Activated naive CD4-positive, alpha-beta T cell treated with anti-CD3 and anti-CD28 coated beads, Interleukin-2, amount 10 ng/mL, durations not matched to agents 7 days and 5 days (primary cell): ENCODE results near the gene PLD1.

ENCODE experiments used
- CTCF ChIA-PET: fragments of 350-600 bp; sonication (Branson Sonifier 250); formaldehyde crosslinking; loops from one replicate; lab custom pipeline; 2021; ENCODE audit warnings: antibody characterized with exemption; lab: Charles Lee
- DNase-seq: peaks from one replicate; pipeline ENCODE4 v3.0.0-alpha.2; 2020
- H3K27ac Mint-ChIP-seq: one replicate; pipeline ENCODE4 v1.8.0; 2021; ENCODE audit warnings: mild to moderate bottlenecking, moderate library complexity, mixed read lengths
- H3K27me3 Mint-ChIP-seq: one replicate; pipeline ENCODE4 v1.8.0; 2021; ENCODE audit warnings: mild to moderate bottlenecking, mixed read lengths
- H3K36me3 Mint-ChIP-seq: one replicate; pipeline ENCODE4 v1.8.0; 2021; ENCODE audit warnings: mixed read lengths
- H3K4me1 Mint-ChIP-seq: one replicate; pipeline ENCODE4 v1.8.0; 2021; ENCODE audit warnings: mixed read lengths
- H3K4me3 Mint-ChIP-seq: one replicate; pipeline ENCODE4 v1.8.0; 2021; ENCODE audit warnings: mild to moderate bottlenecking, moderate library complexity, mixed read lengths
- H3K9me3 Mint-ChIP-seq: one replicate; pipeline ENCODE4 v1.8.0; 2021; ENCODE audit warnings: mixed read lengths

PLD1 gene

DNA sequence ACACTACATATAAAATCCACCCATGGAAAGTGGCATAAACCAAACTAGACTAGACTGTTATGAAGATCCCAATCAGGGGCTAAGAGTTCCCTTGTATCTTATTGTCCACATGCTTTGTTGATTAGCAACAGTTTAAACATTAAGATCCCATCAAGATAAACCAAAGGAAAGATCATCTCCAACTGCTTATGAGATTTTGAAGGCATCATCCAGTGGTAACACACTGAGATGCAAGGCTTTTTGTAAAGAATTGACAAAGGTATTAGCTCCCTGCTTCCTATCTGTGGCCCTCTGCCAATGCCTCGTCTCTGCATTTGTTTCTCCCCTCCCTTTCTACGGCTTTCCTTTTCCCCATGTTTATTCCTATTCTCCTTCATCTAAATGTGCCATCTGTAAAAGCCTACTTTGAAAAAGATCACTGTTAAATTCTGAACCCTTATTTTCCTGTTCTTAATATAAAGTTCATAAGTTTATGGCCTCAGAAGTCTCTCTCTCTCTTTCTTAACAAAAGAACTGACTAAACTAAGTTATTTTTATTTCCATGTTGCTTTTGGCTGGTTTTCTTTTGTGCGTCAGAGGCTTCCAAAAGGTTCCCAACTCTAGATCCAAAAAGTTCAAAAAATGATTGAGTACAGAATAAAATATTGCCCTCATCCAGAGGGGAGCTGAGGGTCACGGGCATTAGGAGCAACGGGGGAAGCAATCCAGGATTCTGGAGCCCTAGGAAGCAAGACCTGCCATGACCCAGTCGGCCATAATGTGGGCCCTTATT, 5.5 kb downstream of the PLD1 start:
- H3K4me3 Mint-ChIP-seq, result no peak overlapping the region
- H3K27me3 Mint-ChIP-seq, result peaks cover 35% of the 10 kb centered on the region
- no peak for DNase-seq
- no peaks in the 10 kb centered on the region for H3K36me3 Mint-ChIP-seq
- no peaks in the 10 kb centered on the region for H3K9me3 Mint-ChIP-seq
- H3K27ac Mint-ChIP-seq, result no peak overlapping the region
- H3K4me1 Mint-ChIP-seq, result peaks cover 8% of the 10 kb centered on the region
- CTCF ChIA-PET, result interaction anchor here (0.6 kb wide), 1 partner anchor 15 kb away, joined by 3 read pairs; no protein-coding TSS in a partner anchor

DNA sequence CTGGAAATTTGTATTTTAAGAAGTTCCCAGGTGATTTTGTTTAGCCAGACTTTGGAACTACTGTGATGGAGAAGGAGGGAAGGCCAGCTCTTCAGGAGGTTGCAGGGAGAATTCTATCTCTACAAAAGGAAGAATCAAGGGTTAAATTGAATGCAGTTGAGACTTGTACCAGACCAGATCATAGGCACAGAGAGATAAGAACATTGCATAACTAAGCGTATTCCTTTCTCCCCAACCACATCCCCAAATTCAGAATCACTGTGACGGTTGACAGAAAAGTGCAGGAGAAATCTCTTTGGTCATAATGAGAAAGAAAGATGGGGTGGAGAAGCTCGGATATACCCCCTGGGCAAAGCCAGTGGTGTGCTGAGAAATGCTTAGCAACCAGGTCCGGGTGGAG, 7.2 kb downstream of the PLD1 start:
- peaks cover 22% of the 10 kb centered on the region for H3K27me3 Mint-ChIP-seq
- no peak overlapping the region for H3K4me3 Mint-ChIP-seq
- no peaks in the 10 kb centered on the region for H3K4me1 Mint-ChIP-seq
- H3K36me3 Mint-ChIP-seq, result no peaks in the 10 kb centered on the region
- H3K27ac Mint-ChIP-seq, result no peak overlapping the region
- no peak for DNase-seq
- no peaks in the 10 kb centered on the region for H3K9me3 Mint-ChIP-seq
- CTCF ChIA-PET, result no interaction called here

DNA sequence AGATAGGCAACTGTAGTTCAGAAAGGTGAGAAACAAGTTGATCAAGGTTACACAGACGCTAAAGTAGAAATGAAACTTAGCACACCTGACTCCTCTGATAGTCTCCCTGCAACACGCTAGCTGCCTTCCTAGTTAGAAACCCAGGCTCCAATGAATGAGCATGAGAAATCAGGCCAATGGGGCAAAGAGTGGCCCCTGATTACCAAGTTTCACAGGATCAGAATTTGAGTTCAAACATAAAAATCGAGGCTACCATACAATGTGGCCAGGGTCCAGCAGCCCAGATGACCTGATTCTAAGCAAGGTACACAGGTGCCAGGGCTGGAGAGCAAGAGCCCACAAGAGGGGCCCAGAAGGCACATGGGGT, 7.7 kb downstream of the PLD1 start:
- no peak for DNase-seq
- H3K27ac Mint-ChIP-seq, result no peak overlapping the region
- H3K36me3 Mint-ChIP-seq, result no peaks in the 10 kb centered on the region
- no peaks in the 10 kb centered on the region for H3K4me1 Mint-ChIP-seq
- H3K4me3 Mint-ChIP-seq, result no peak overlapping the region
- CTCF ChIA-PET, result no interaction called here
- peaks cover 22% of the 10 kb centered on the region for H3K27me3 Mint-ChIP-seq
- H3K9me3 Mint-ChIP-seq, result no peaks in the 10 kb centered on the region

GRCh38 chr3:171801738-171802589, 8.3 kb downstream of the PLD1 start:
- H3K9me3 Mint-ChIP-seq, result no peaks in the 10 kb centered on the region
- no peak overlapping the region for H3K4me3 Mint-ChIP-seq
- DNase-seq, result no peak
- no peaks in the 10 kb centered on the region for H3K36me3 Mint-ChIP-seq
- CTCF ChIA-PET, result no interaction called here
- no peak overlapping the region for H3K27ac Mint-ChIP-seq
- H3K27me3 Mint-ChIP-seq, result peaks cover 22% of the 10 kb centered on the region
- H3K4me1 Mint-ChIP-seq, result no peaks in the 10 kb centered on the region

DNA sequence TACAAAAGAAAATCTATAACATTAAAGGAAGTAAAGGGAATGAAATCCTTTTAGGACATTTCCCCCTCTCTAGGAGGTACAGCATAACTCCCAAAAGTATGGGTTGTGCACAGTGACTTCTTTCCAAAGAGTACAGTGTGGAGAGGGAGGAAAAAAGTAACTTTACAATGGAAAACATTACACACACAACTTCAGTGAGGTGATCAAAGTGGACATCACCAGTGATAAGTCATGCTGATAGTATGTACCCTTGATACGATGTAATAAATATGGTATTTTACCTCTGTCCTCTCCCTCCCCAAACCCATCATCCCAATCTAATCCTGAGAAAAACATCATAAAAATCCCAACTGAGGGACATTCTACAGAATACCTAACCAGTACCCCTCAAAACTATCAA, 10.8 kb downstream of the PLD1 start:
- H3K27ac Mint-ChIP-seq, result no peak overlapping the region
- no peak overlapping the region for H3K4me3 Mint-ChIP-seq
- no peaks in the 10 kb centered on the region for H3K36me3 Mint-ChIP-seq
- H3K9me3 Mint-ChIP-seq, result no peaks in the 10 kb centered on the region
- peaks cover 16% of the 10 kb centered on the region for H3K27me3 Mint-ChIP-seq
- no peaks in the 10 kb centered on the region for H3K4me1 Mint-ChIP-seq
- DNase-seq, result no peak
- CTCF ChIA-PET, result no interaction called here

DNA sequence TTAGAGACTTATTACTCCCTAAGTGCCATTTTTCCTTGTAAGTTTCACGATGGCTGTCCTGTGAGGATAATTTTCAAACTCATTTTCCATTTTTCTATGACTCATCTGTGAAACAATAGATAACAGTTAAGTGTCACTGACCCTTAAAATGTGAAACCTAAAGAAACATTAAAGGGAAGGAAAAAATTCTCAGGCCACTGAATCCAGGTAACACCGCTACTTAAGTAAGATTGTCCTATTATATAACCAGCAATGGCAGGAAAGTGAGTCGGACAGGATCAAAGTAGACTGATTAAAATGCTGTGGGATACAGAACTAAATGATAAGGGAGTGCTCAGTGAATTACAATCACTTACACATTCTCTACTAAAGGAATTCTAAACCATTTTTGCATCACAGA, 12.4 kb downstream of the PLD1 start:
- no peaks in the 10 kb centered on the region for H3K4me1 Mint-ChIP-seq
- DNase-seq, result no peak
- H3K9me3 Mint-ChIP-seq, result no peaks in the 10 kb centered on the region
- CTCF ChIA-PET, result interaction anchor here (0.7 kb wide), 1 partner anchor 60 kb away, joined by 3 read pairs; no protein-coding TSS in a partner anchor
- no peak overlapping the region for H3K4me3 Mint-ChIP-seq
- no peaks in the 10 kb centered on the region for H3K36me3 Mint-ChIP-seq
- no peak overlapping the region for H3K27ac Mint-ChIP-seq
- H3K27me3 Mint-ChIP-seq, result peaks cover 9% of the 10 kb centered on the region

DNA sequence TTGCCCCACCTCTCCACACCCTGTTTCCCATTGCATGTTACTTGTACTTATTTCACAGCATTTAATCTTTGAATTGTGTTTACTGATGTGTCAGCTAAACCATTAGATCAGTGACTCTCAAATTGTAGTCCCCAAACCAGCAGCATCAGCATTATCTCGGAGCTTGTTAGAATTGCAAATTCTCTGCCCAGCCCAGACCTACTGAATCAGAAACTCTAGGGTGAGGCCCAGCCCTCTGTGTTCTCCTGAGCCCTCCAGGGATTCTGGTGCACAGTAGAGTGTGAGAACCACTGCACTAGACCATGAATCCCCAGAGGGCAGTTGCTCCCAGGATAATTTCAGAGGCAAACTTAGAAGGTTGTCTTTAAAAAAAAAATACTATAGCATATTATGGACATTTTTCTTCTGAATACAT, 13.0 kb downstream of the PLD1 start:
- no peak for DNase-seq

DNA sequence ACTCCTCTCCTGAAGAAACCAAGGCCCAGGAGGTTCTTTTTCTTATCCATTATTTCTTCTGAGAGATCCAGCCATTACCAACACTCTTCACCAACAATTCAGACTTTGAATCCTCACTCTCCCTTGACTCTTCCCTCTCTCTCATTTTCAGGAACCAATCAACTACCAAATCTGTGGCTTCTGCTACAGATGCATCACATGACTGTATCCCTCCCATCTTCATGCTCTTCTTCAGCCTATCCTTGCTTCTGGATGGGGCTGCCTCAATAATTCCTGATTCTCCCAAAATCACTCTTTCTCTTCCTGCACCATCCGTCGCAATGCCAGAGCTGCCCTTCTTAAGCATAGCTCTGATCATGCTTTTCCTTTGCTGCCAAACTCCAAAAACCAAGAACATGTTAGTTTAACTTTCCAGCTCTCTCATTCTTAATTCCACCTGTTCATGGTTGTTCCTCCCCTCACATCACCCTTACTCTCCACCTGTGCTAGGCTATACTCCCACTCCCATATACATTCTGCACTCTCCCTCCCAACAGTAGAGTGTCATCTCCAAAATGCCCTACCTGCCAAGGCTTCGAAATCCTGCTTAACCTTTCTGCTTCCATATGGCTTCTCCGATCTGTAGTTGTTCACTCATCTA, 13.5 kb downstream of the PLD1 start:
- Mint-ChIP-seq H3K4me3 (no peak overlapping the region), H3K27me3 (no peaks in the 10 kb centered on the region), H3K36me3 (no peaks in the 10 kb centered on the region), H3K9me3 (no peaks in the 10 kb centered on the region), H3K27ac (no peak overlapping the region), H3K4me1 (no peaks in the 10 kb centered on the region)
- no peak for DNase-seq
- CTCF ChIA-PET, result no interaction called here

More for the DNA sequence above, 13.0 kb downstream of the PLD1 start:
- H3K36me3 Mint-ChIP-seq, result no peaks in the 10 kb centered on the region
- H3K9me3 Mint-ChIP-seq, result no peaks in the 10 kb centered on the region
- no peaks in the 10 kb centered on the region for H3K4me1 Mint-ChIP-seq
- no peak overlapping the region for H3K4me3 Mint-ChIP-seq
- CTCF ChIA-PET, result interaction anchor here (0.7 kb wide), 1 partner anchor 60 kb away, joined by 3 read pairs; no protein-coding TSS in a partner anchor
- peaks cover 3% of the 10 kb centered on the region for H3K27me3 Mint-ChIP-seq
- no peak overlapping the region for H3K27ac Mint-ChIP-seq

DNA sequence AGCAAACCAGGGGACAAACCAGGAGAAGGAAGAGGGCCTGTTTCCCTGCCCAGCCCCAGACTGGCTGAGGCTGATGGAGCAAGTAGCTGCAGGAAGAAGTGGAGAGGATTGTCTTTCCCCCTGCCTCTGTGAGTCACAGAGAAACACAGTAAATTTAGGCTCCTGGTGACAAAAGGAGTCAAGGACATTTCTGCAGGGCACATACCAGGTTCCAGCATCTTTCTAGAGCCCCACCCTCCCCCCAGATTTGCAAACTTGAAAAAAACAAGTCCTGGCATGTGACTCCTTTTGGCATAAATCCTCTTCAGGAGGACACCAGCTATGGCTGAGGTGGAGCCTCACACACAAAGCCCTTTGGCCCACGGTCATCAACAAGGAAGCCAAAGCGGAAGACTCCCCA, 17.8 kb downstream of the PLD1 start:
- Mint-ChIP-seq H3K36me3 (no peaks in the 10 kb centered on the region), H3K4me1 (no peaks in the 10 kb centered on the region), H3K27me3 (no peaks in the 10 kb centered on the region), H3K9me3 (no peaks in the 10 kb centered on the region), H3K27ac (no peak overlapping the region), H3K4me3 (no peak overlapping the region)
- CTCF ChIA-PET, result no interaction called here
- DNase-seq, result no peak

DNA sequence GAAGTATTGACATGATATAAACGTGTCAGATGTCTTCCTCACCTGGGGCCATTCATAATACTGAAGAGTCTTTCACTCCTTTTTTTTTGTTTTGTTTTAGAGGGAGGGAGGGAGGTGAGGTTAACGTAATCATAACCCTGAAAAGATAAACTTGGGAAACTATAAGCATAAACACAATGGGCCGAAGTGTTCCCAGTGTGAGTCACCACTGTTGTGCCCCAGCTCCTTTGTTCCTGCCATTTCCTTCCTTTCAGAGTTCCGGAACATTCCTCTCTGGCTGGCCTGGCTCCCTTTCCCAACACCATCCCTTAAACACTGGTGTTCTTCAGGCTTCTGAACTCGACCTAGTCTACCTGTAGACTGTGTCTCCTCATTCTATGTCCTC, 18.6 kb downstream of the PLD1 start:
- CTCF ChIA-PET, result no interaction called here
- Mint-ChIP-seq H3K4me3 (no peak overlapping the region), H3K27ac (no peak overlapping the region), H3K4me1 (no peaks in the 10 kb centered on the region), H3K9me3 (no peaks in the 10 kb centered on the region), H3K36me3 (no peaks in the 10 kb centered on the region), H3K27me3 (no peaks in the 10 kb centered on the region)
- no peak for DNase-seq

GRCh38 chr3:171790898-171791691, 19.2 kb downstream of the PLD1 start:
- Mint-ChIP-seq H3K27ac (no peak overlapping the region), H3K36me3 (no peaks in the 10 kb centered on the region), H3K27me3 (no peaks in the 10 kb centered on the region), H3K9me3 (no peaks in the 10 kb centered on the region), H3K4me3 (no peak overlapping the region), H3K4me1 (no peaks in the 10 kb centered on the region)
- CTCF ChIA-PET, result interaction anchor here (1.3 kb wide), 1 partner anchor 18 kb away, joined by 4 read pairs; no protein-coding TSS in a partner anchor
- DNase-seq, result no peak

- no peaks in the 10 kb centered on the region for H3K4me1 Mint-ChIP-seq
- no peaks in the 10 kb centered on the region for H3K9me3 Mint-ChIP-seq
- CTCF ChIA-PET, result interaction anchor here (0.7 to 1.3 kb wide), 2 partner anchors 14 to 18 kb away, joined by 3 to 4 read pairs; no protein-coding TSS in a partner anchor
- H3K36me3 Mint-ChIP-seq, result no peaks in the 10 kb centered on the region
- no peak overlapping the region for H3K27ac Mint-ChIP-seq
- H3K27me3 Mint-ChIP-seq, result no peaks in the 10 kb centered on the region
- no peak for DNase-seq
- H3K4me3 Mint-ChIP-seq, result no peak overlapping the region
Measured at GRCh38 chr3:171790574-171790897, 19.7 kb downstream of the PLD1 start.

DNA sequence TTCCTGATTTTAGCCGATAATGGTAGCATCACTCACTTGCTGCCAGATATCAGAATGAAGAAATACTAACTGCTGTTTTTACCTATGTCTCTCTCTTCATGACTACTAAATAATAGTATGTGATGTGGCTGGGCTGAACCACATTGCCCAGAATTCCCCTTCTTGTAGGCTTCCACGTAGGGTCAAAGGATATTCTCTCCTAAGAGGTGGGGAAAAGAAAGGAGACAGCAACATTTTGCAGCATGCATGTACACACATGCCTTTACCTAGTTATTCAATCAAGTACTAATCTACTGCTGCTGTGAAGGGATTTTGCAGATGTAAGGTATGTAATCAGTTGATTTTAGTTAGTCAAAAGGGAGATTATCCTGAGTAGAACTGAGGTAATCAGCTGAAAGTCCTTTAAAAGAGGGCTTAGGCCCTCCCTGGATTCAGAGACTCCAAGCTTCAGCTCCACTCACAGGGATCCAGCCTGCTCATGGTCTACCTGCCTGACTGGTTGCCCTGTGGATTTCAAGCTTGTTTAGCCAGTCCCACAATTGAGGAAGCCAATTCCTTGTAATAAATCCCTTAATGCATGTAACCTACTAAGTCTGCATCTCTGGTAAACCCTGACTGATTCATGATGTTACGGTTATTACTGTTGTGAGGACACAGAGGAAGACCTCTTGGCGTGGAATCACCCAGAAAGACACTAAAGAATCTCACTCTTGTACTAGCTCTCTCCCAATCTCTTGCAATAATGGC, 20.4 kb downstream of the PLD1 start:
- CTCF ChIA-PET, result interaction anchor here (0.7 to 1.3 kb wide), 2 partner anchors 15 to 17 kb away, joined by 3 to 4 read pairs; no protein-coding TSS in a partner anchor
- no peaks in the 10 kb centered on the region for H3K36me3 Mint-ChIP-seq
- no peaks in the 10 kb centered on the region for H3K27me3 Mint-ChIP-seq
- no peaks in the 10 kb centered on the region for H3K4me1 Mint-ChIP-seq
- no peak overlapping the region for H3K27ac Mint-ChIP-seq
- no peaks in the 10 kb centered on the region for H3K9me3 Mint-ChIP-seq
- H3K4me3 Mint-ChIP-seq, result no peak overlapping the region
- DNase-seq, result no peak
